Activated CD8-positive, alpha-beta memory T cell treated with anti-CD3 and anti-CD28 coated beads, Interleukin-2, amount 50 U/mL, for 1 hour (primary cell): ENCODE results near the gene BRIX1.

ENCODE experiments used
- DNase-seq: peaks from one replicate; pipeline ENCODE4 v3.0.0-alpha.2; 2020; ENCODE audit errors: extremely low read depth

BRIX1 gene, protein sequence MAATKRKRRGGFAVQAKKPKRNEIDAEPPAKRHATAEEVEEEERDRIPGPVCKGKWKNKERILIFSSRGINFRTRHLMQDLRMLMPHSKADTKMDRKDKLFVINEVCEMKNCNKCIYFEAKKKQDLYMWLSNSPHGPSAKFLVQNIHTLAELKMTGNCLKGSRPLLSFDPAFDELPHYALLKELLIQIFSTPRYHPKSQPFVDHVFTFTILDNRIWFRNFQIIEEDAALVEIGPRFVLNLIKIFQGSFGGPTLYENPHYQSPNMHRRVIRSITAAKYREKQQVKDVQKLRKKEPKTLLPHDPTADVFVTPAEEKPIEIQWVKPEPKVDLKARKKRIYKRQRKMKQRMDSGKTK

DNA sequence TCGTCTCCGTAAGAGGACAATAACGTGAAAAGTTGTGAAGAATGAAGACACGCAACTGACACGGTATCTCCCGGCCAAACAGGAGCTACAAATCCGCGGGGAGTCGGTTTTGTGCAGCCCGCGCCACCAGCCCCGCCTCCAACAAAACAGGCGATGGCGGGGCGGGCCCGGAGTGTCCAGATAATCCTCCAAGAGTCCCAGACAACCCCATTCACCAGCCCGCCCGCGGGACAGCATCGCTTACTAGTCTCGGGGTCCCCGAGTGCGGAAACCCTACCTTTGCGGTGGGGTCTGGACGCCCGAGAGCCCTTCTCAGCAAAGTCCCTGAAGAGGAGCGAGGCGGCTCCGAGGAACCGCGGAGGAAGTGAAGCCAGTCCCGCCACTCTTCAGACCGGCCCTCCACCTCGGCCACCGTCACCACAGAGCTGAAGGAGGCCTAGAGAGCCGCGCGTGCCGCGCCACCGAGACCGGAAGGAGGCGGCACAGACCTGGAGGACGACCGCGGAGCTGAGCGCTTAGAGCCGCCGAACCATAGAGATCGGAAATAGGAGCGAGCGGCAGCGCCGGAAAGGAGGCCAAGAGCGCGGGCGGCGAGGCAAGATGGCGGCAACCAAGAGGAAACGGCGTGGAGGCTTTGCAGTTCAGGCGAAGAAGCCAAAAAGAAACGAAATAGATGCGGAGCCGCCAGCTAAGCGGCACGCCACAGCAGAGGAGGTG lies at the start of gene BRIX1, which contains the start of gene RAD1:
Gene BRIX1 (plus strand): TSS at position 573 of the 717 bp plus-strand sequence. CDS start 28 bp downstream, at position 601.
Gene RAD1 (minus strand): TSS at position 366 of the 717 bp plus-strand sequence. CDS start 612 bp downstream, outside the sequence.
- DNase-seq, result peak; percentile 66

DNA sequence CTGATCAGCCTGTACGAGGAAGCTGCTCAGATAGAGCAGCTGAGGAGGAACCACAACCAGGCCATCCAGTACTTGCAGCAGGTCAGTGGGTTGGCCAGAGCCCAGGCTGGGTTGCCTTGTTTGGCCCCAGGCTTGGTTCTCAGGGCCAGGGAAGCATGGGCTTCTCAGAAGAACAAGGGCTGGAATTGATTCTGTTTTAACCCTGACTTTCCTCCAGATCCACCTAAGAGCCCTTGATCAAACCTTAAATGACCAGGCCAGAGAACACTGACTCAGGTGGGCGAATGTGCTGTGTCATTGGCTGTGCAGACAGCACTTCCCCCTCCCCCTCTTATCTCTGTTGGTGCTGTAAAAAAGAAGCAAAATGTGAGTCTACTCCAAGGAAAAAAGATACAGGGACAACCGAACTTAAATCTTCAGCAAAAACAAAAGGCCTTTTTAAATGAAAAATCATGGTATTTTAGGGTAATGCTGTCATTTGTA lies 48.5 kb upstream of the BRIX1 start:
- no peak for DNase-seq

DNA sequence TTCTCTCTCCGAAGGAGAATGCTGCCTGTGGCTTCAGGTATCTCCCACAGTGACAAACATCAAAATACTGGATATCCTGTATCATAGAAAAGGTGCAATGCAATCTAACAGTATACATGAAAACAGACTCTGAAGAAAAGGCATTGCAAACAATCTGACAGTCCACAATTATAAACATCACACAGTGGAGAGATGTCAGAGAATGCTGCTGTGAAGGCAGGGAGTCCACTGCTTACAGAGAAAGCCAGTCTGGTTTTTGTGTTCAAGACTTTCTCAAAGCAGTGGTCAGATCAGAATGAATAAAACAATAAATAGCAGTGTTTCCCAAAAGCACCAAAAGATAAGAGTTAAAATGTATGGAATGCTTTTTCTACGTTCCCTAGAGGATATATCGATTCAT lies 47.9 kb upstream of the BRIX1 start:
- DNase-seq, result no peak

DNA sequence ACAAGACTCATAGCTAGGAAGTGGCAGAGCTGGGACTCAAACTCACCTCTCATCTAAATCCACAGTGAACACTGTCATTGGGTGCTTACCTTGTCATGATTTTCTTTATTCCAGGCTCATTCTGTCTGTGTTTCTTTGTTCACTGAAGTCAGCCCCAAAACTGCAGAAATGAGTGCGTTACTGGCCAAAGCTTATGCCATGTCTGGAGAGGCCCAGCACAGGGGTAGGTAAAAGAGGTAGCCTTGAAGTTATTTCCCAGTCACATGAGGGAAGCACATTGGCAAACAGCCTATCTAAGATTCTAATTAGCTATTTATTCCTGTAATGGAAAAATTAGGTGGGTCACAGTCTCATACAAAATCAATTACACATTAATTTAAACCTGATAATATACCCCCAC lies 46.7 kb upstream of the BRIX1 start:
- DNase-seq, result no peak

DNA sequence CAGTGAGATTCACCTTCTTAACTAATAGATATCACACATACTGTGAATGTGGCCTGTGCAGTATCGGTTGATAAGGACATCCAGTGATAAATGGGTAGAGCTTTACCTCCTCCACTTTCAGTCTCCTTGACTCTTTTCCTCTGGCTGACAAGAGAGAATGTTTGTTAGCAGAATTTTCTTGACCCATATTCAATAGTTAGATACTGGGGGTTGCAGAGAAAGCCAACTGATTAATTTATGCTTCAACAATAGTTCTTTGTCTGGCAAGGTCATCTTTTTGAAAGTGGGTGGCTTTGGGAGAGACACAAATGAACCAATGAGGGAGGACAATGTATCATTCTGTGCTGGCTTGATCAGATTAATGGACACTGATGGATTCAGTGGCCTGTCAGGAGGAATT lies 46.3 kb upstream of the BRIX1 start:
- no peak for DNase-seq

DNA sequence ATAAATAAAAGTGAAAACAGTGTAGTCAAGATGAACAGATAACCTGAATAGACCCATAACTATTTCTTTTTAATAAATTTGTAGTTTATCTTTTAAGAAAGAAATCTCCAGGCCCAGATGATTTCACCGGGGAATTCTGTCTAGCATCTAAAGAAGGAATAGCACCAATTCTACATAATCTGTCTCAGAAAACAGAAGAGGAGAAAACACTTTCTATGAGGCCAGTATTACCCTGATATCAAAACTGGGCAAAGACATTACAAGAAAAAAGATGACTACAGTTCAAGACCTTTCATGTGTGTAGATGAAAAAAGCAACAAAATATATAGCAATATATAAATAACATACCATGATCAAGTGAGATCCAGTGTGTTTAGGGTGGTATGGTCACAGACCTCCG lies 45.1 kb upstream of the BRIX1 start:
- no peak for DNase-seq

DNA sequence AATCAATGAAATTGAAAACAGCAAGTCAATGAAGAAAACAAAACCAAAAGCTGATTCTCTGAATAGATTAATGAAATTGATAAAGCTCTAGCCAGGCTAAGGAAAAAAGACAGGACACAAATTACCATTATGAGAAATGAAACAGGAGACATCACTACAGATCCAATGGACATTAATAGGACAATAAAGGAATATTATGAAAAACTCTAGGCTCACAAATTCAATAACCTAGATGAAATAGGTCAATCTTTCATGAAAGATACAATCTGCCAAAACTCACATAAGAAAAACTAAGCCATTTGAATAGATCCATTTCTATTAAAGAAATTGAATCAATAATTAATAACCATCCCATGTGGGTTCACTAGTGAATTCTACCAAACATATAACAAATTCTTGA lies 39.2 kb upstream of the BRIX1 start:
- no peak for DNase-seq

DNA sequence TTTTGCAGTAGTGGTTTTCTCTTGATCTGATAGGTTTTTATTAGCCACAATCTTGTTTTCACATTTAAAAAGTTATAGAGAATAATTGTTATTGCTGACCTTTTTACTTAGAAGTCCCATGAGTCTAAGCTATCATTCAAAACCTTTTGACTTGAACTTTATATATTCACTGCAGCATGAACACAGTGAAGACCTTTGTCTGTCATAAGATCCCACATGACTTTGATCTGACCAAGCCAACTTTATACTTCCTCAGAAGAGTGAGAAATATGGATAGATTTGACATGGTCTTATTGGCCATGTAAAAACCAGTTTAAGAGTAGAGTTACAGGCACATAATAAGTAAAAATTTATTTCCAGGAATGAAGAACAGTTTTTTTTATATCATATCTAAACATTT lies 34.3 kb upstream of the BRIX1 start:
- DNase-seq, result no peak

DNA sequence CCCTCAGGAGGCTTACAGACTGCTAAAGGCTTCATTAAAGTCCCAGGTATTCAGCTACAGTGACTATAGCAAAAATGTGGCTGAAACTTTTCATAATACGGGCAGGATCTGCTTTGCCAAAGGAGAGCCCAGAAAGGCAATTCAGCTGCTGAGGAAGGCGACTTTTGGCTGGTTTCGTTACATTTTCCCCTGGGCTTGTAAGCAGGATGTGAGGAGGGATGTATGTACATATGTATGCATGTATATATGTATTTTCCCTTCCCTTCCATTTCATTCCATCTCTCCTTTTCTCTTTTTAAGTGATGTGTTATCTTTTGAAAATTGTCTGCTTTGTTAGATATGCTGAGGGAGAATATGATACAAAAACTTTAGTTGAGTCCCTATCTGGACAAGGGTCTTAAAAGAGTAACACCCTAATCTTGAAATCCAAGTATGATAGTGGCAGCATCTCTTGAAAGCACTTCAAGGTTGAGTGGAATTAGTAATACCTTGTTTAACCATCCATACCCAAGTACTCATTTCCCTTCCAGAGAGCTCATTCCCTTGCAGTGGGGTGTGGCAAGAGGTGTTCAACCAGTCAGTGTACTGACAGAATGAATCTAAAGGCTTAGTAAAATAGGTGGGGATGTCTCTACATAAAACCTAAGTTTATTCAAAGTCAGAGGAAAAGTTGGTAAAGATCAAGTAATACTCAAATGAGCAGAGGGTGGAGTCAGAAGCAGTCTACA lies 29.0 kb upstream of the BRIX1 start:
- DNase-seq, result no peak

DNA sequence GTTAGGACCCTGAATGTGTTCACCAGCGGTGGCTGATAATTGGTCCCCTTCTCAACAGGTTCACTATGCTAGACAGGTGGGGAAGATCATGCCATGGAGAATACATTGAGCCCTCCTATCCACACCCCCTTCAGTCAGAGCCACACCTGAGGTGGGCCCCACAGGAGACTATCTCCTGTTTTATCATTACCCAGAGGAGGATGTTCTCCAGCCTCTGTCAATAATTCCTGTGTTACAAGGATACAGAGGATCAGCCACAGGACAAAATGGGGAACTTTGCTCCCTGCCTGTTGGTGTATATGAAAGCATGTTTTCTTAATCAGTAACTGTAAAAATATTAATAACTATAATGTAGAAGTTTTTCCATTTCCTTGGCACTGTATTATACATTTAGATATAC lies 26.1 kb upstream of the BRIX1 start:
- no peak for DNase-seq

DNA sequence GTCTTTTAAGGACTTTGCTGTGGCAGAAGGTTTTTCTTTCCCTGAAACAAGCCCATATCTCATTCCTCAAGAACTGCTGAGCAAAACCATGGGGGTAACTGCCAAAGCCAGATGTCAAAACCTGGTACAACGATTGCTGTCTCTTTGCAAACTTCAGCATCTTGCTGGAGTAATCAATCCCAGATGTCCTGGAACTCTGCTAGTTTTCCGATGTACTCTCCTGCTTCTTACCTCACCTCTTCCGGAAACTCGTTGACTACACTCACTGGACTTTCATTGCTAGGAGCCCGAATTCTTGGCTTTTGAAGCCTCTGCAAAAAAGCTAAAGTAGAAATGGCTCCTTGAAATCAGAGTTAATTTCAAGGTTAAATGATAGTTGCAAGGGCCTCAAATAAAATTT lies 23.5 kb upstream of the BRIX1 start:
- DNase-seq, result no peak

DNA sequence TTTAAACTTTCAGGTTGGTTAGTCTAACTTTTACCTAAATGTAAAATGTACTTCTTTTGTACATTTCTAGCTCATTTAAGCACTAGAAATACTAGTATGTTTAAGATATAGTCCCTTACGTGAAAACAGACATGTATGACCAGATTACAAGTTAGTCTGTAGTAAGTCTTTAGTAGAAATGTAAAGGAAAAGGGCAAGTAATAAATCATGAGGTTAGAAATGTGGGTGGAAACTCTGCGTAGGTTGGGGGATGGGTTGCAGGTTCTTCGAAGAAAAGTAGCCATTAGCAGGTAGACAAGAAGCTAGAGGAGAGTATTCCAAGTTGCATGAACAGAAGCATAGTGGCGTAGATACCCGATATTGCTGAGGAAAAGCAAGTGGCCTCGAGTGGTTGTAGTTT lies 23.1 kb upstream of the BRIX1 start:
- DNase-seq, result no peak

DNA sequence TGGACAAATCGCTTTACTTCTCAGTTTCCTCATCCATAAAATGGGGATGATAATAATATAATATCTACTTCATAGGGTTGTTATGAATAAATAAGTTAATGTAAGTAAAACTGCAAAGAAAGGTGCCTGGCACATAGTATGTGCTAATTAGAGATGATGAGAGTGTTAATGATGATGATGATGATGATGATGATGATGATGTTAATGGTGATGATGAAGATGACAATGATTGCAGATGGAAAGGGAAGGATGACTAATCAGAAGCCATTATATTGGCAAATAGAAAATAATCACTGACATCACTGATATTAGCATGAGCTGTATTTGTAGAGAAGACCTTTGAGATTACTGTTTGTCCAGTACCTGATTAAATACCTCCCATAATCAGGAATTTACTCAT lies 20.8 kb upstream of the BRIX1 start:
- DNase-seq, result no peak

DNA sequence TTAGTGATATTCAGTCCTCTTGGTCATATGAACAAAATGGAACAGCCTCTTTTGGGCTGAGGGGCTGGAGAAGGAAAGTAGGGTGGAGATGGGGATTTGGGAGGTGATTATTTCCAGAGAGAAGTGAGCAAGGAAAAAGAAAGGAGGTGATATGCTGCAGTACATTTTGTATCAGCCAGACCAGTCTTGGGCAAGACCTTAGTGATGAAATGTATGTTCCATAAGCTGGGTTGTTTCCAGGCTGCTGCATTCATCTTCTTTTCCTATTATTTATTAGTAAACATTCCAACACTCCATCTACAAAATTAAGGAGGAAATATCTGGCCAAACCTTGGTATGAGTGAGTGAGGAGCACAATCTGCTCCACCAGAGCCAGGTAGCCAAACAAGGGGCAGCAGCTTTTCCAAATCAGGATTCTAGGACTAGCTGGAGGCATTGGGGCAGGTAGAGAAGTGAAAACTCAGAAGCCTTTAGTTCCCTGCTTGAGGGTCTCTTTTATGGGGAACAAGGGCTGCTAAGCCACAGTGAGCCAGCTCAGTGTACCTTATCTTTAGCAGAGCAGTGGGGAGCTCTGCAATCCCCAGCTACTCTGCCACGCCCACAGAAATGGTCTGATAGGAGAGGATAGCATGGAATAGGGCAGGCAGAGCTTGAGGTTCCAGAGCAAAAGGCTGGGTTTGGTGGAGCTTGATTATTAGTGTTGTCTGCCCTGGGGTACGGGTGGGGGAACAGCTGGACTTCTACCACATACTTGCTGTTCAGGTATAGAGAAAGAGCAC lies 19.7 kb upstream of the BRIX1 start:
- no peak for DNase-seq

DNA sequence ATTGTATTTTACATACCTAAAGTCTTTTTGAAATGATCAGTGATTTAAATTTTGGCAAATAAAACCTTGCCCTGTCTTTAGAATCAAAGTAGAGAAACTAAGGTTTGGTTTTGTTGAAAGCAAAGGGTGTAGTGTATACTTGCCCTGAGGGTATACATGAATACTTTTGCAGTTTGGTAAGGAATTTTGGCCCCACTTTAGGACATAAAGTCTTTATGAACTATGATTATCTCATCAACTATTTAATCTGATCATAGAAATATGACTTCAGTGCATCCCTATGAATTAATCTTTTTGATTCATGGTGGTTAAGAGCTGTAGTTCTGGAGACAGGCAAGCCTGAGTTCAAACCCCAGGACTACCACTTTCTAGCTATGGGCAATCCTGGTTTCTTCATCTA lies 17.9 kb upstream of the BRIX1 start:
- no peak for DNase-seq

DNA sequence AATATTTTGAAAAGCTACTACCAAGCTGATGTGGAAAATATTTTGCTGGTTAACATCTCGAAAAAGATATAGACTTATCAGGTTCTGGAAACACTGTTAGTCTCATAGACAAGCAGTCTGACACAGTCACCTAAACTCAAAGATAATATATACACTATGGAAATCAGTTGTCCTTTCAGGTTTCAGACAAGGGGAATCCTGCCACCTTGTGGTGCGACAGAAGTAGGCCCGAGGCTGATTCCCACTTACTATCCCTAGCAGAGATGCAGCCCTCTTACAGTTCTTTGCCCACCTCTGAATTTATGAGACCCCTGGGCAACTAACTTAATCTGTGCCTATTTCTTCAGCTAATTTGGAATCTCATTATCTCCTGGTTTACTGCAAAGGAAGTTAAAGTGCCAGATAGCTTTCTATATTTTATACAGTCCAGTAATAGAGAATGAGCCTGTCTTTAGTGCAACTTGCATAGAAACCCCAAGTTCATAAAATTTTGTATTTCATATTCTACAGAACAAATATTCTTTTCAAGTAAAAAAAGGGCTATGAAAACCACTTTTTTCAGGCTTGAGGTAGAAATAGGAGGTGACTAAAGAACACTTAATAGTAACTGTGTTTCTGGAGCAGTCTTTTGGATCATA lies 17.1 kb upstream of the BRIX1 start:
- no peak for DNase-seq

DNA sequence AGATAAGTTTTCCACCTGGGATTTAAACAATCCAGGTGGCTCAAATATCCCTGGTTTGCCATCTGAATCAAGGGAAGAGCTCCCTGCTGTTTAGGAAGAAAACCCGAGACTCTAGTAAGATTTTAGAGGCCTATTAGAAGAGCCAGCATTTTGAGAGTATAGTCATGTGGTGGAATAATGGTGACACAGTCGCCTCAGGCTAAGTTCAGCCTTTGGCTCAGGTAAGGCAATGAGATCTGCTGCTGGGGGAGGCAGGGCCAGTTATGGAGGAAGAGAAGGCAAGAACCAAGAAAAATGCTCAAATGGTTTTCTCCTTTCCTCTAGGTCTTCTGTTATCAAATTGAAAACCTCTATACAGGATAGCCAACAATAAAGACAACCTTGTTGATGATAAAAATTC lies 16.4 kb upstream of the BRIX1 start:
- no peak for DNase-seq

DNA sequence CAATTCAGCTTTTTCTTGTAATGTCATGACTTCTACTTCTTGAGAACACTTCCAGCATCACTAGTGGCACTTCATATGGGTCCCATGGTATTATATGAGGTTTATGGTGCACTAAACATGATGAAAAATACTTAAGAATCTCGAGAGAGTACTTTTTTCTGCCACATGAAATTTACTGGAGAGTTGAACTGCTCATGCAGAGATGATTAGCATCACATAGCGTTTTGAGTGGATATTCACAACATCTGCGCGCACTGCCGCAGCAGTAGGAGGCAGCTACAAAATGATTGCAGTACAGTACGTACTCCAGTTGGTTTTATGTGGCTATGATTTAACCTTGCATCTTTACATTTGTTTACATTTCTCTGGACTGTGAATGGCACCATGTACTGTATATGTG lies 14.9 kb upstream of the BRIX1 start:
- no peak for DNase-seq

DNA sequence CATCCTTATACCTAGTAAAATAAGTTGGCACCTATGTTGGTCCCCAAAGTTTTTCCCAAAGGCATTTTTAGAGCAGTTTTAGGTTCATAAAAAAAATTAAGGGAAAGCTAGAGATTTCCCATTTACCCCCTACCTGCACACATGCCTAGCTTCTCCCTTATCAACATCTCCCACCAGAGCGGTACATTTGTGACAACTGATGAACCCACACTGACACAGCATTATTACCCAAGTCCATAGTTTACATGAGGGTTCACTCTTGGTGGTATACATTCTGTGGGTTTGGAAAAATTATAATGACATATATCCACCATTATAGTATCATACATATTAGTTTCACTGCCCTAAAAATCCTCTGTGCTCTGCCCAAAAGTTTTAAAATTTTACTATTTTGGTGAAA lies 12.3 kb upstream of the BRIX1 start:
- DNase-seq, result no peak

DNA sequence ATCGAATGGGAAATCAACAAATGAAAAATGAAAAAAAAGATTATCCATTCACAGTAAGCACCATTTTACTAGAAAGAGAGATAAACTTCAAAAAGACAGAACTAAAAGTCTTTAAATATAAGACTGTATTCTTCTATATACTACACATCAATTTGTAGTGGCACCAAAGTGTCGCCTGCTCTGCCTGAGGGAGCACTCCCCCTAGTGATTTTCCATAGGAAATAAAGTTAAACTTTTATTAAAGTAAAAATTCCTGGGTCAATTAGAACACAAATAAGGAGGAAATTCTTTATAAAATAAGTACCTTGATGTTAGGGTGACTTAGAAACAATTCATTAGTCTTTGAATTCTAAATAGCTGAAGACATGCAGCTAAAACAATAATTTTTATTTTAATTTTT lies 9.9 kb upstream of the BRIX1 start:
- no peak for DNase-seq

DNA sequence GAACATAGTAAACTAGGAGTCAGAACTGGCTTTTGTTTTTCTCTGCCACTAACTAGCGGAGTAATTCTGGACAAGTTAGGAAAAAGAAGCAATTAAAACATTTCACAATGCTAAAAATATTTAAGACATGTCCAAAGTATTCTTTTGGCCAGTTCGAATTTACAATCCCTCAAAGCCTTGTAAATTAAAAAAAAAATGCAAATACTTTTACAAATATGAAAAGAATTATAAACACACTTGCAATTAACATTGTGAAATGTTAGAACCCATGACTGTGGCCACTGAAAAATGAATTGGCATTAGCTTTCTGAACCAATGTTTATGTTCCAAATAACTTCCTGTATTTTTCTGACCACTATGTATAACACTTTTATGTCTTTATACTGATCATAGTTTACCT lies 2.4 kb upstream of the BRIX1 start:
- no peak for DNase-seq
